HepG2 (cell line): ENCODE measurements around the gene RAB43. TPM values are rescaled to one million over a fixed set of nuclear protein-coding genes. Genes with fewer than 3 reads are reported as not detected.

Experiments used
- ATAC-seq: fragments of 200-7000 bp; cut with Tn5 transposase; 3 replicates; pipeline ENCODE4 v1.9.1; 2020; ENCODE audit warnings: mild to moderate bottlenecking, moderate library complexity
- BruUV-seq: library from RNA; stranded (reverse); fragments of 400-500 nt; replicated peaks from 2 replicates; lab custom pipeline; 2021; lab: Mats Ljungman, UMichigan
- CTCF ChIA-PET: fragments of 300-600 bp; formaldehyde crosslinking; extraction: SDS; loops from one replicate; lab custom pipeline; 2021; ENCODE audit warnings: low total read pairs, inconsistent platforms, low intra/inter-chr PET ratio; lab: Yijun Ruan, JAX
- POLR2A ChIA-PET: fragments of 350-600 bp; sonication (Branson Sonifier 250); formaldehyde crosslinking; loops from one replicate; lab custom pipeline; 2020; ENCODE audit warnings: antibody characterized with exemption, inconsistent platforms; lab: Yijun Ruan, JAX
- DNase-seq: peaks from one replicate; pipeline ENCODE4 v3.0.0-alpha.2; 2015; ENCODE audit warnings: low spot score
- FAIRE-seq: peaks from 3 replicates; lab custom pipeline; 2011; peaks lifted over from hg19 to GRCh38; lab: Jason Lieb, UNC
- H2AFZ ChIP-seq: one replicate; pipeline ENCODE4 v1.6.1; 2011; ENCODE audit warnings: low read length, inconsistent platforms
- H3K27ac ChIP-seq: fragments of 300-600 bp; 3 replicates; pipeline ENCODE4 v1.8.0; 2011; ENCODE audit warnings: mixed run types, mild to moderate bottlenecking, mixed read lengths, low read length, inconsistent platforms; ENCODE audit not compliant: insufficient read depth; ENCODE audit errors: extremely low read length
- H3K27me3 ChIP-seq, 2 experiments: fragments of 200-600 bp in 1 of 2; 2 replicates in 1 of 2; 3 replicates in 1 of 2; pipeline versions ENCODE4 v1.6.0 to v1.8.0; 2011; ENCODE audit warnings: low read length in 2 of 2, mild to moderate bottlenecking in 2 of 2, moderate library complexity in 2 of 2, inconsistent platforms in 1 of 2; ENCODE audit not compliant: insufficient read depth in 2 of 2, control insufficient read depth in 1 of 2
- H3K36me3 ChIP-seq, 2 experiments: fragments of 200-600 bp in 1 of 2; replicated peaks in 1 of 2; 2 replicates in 1 of 2; 3 replicates in 1 of 2; pipeline versions ENCODE4 v1.5.1 to v1.8.0; 2011; ENCODE audit warnings: low read length in 2 of 2, inconsistent platforms in 1 of 2; ENCODE audit not compliant: insufficient read depth in 2 of 2, control insufficient read depth in 1 of 2
- H3K4me1 ChIP-seq: 2 replicates; pipeline ENCODE4 v1.5.1; 2012; ENCODE audit warnings: low read length, inconsistent platforms; ENCODE audit not compliant: insufficient read depth
- H3K4me2 ChIP-seq: 2 replicates; pipeline ENCODE4 v1.6.0; 2011; ENCODE audit warnings: low read depth, low read length, inconsistent platforms
- H3K4me3 ChIP-seq, 3 experiments: fragments of 200-600 bp in 1 of 3; sonication (generic), shearing (Covaris generic) in 1 of 3; replicated peaks in 1 of 3; 2 replicates each; pipeline ENCODE4 v1.5.1; 2011 to 2016; ENCODE audit warnings: low read length in 3 of 3, inconsistent platforms in 2 of 3, low read depth in 2 of 3, mild to moderate bottlenecking in 2 of 3, control low read depth in 1 of 3, mixed read lengths in 1 of 3; ENCODE audit not compliant: insufficient read depth in 1 of 3
- H3K79me2 ChIP-seq: one replicate; pipeline ENCODE4 v1.6.1; 2011; ENCODE audit warnings: low read length, inconsistent platforms; ENCODE audit not compliant: insufficient read depth
- H3K9ac ChIP-seq: 2 replicates; pipeline ENCODE4 v1.6.0; 2011; ENCODE audit warnings: mild to moderate bottlenecking, low read depth, low read length, inconsistent platforms; ENCODE audit not compliant: insufficient read depth
- H3K9me3 ChIP-seq: 2 replicates; pipeline ENCODE4 v1.5.1; 2012; ENCODE audit warnings: mild to moderate bottlenecking, low read length
- H4K20me1 ChIP-seq: 2 replicates; pipeline ENCODE4 v1.6.0; 2011; ENCODE audit warnings: inconsistent platforms, mild to moderate bottlenecking, low read length, moderate library complexity; ENCODE audit not compliant: insufficient read depth
- DBP ChIP-seq: sonication (generic); formaldehyde crosslinking; IDR thresholded peaks from 2 replicates; pipeline ENCODE4 v1.4.0; 2020; ENCODE audit warnings: missing genetic modification reagents; ENCODE audit errors: not compliant biosample characterization
- DRAP1 ChIP-seq: IDR thresholded peaks from 2 replicates; pipeline ENCODE4 v1.6.1; 2016; ENCODE audit warnings: missing genetic modification reagents, missing compliant biosample characterization
- HNF4A ChIP-seq: sonication (generic); formaldehyde crosslinking; IDR thresholded peaks from 2 replicates; pipeline ENCODE4 v1.4.0; 2020; ENCODE audit warnings: missing genetic modification reagents
- MAF1 ChIP-seq: sonication (generic); formaldehyde crosslinking; IDR thresholded peaks from 2 replicates; pipeline ENCODE4 v1.5.0; 2020; ENCODE audit warnings: missing genetic modification reagents, borderline replicate concordance
- PHF5A ChIP-seq: IDR thresholded peaks from one replicate; pipeline ENCODE4 v1.6.1; 2018; ENCODE audit warnings: low read depth, missing genetic modification reagents; ENCODE audit not compliant: unreplicated experiment
- SAP130 ChIP-seq: IDR thresholded peaks from 2 replicates; pipeline ENCODE4 v1.6.1; 2016; ENCODE audit warnings: low read depth
- SSRP1 ChIP-seq: IDR thresholded peaks from 2 replicates; pipeline ENCODE4 v1.6.1; 2016; ENCODE audit warnings: control low read depth
- TP53 ChIP-seq: sonication (generic); formaldehyde crosslinking; conservative IDR thresholded peaks from 2 replicates; pipeline ENCODE4 v1.4.0; 2020; ENCODE audit warnings: missing genetic modification reagents
- ZNF143 ChIP-seq: sonication (generic); formaldehyde crosslinking; IDR thresholded peaks from 2 replicates; pipeline ENCODE4 v1.4.0; 2020; ENCODE audit warnings: missing genetic modification reagents
- ZNF263 ChIP-seq: sonication (generic); formaldehyde crosslinking; IDR thresholded peaks from 2 replicates; pipeline ENCODE4 v1.4.0; 2020; ENCODE audit warnings: missing genetic modification reagents
- ZNF280B ChIP-seq: sonication (generic); formaldehyde crosslinking; IDR thresholded peaks from 2 replicates; pipeline ENCODE4 v1.5.0; 2020; ENCODE audit warnings: missing genetic modification reagents, mild to moderate bottlenecking, borderline replicate concordance
- ZNF703 ChIP-seq: sonication (generic); formaldehyde crosslinking; IDR thresholded peaks from 2 replicates; pipeline ENCODE4 v1.5.1; 2020; ENCODE audit warnings: missing genetic modification reagents, mild to moderate bottlenecking, moderate library complexity, borderline replicate concordance
- WGBS: methylation state at CpG from one replicate; pipeline ENCODE4 v1.1.6; 2017; ENCODE audit warnings: low lambda C conversion rate; 5-methylcytosine and 5-hydroxymethylcytosine counted together
- in situ Hi-C: cut with HindIII; loops from 2 replicates; pipeline ENCODE4 v1.10.0; 2017; ENCODE audit warnings: low pct_unique_long_range_greater_than_20kb; ENCODE audit not compliant: extremely low pct_ligation_motif_present
- intact Hi-C: fragments of 100-400 bp; cut with micrococcal nuclease; formaldehyde crosslinking; loops from one replicate; pipeline ENCODE4 v1.10.0; 2022; ENCODE audit not compliant: unreplicated experiment
- polyA plus RNA-seq, 8 experiments: library from polyadenylated mRNA; depleted of rRNA in 3 of 8; stranded (reverse) in 7 of 8; unstranded in 1 of 8; fragments of >200 nt; fragmentation: Illumina TruSeq in 4 of 8; extraction: Trizol in 4 of 8; gene quantifications; 2 replicates each; pipeline versions ENCODE4 v1.2.1 to v1.2.3, GENCODE V29; 2011 to 2016; ENCODE audit warnings: low read depth in 4 of 8, missing spikeins in 1 of 8, mixed read lengths in 1 of 8; ENCODE audit not compliant: insufficient read depth in 1 of 8
- total RNA-seq, 5 experiments: library from RNA; depleted of rRNA; stranded (reverse); fragments of >200 nt; fragmentation: Illumina TruSeq; extraction: Trizol; gene quantifications; 2 replicates each; pipeline ENCODE4 v1.2.3, GENCODE V29; 2016; ENCODE audit warnings: low read depth in 1 of 5

RAB43 gene
- total and polyA plus RNA-seq, 2 of the 13 experiments (the other 11 are each of a cell fraction or from before 2014, with no cell fraction given) = 11.8 to 18.4 TPM

GRCh38 chr3:129061888-129062834, 59.4 kb downstream of the RAB43 start:
- no peak for FAIRE-seq
- no peaks in the 10 kb centered on the region for H4K20me1 ChIP-seq
- no TSS peak for BruUV-seq
- ChIA-PET POLR2A (no interaction called here), CTCF (no interaction called here)
- no peak overlapping the region for H2AFZ ChIP-seq
- intact Hi-C loops (no loop called here), in situ Hi-C loops (no loop called here)
- H3K36me3 ChIP-seq = no peaks in the 10 kb centered on the region
- H3K4me1 ChIP-seq = 0 out of 2 replicates have a peak, but pooled peaks cover 7% of the 10 kb centered on the region
- no peak overlapping the region for H3K9ac ChIP-seq
- no peak for TF ChIP-seq ZNF143
- TF ChIP-seq HNF4A (CRISPR knock-in tag) = no peak
- 2% methylated on average over 5 of the region's 32 CpGs for WGBS
- no peaks in the 10 kb centered on the region for H3K9me3 ChIP-seq
- ATAC-seq = peak; percentile 46
- H3K4me2 ChIP-seq = no peak overlapping the region
- no peak for DNase-seq
- no peak overlapping the region for H3K27ac ChIP-seq
- no peaks in the 10 kb centered on the region for H3K79me2 ChIP-seq
- no peak overlapping the region for H3K4me3 ChIP-seq
- peaks cover 1 to 40% of the 10 kb centered on the region in 2 experiments; a peak in 3 of 5 replicates for H3K27me3 ChIP-seq

- in situ Hi-C loops = no loop called here
- CTCF ChIA-PET = no interaction called here
- TF ChIP-seq DBP (CRISPR knock-in tag) = no peak
- TF ChIP-seq SSRP1 (CRISPR knock-in tag) = no peak
- TF ChIP-seq TP53 (CRISPR knock-in tag) = no peak
- no peak for TF ChIP-seq ZNF703 (CRISPR knock-in tag)
- TF ChIP-seq ZNF280B (CRISPR knock-in tag) = no peak
- no peak for TF ChIP-seq PHF5A (CRISPR knock-in tag)
- no peak for TF ChIP-seq SAP130 (CRISPR knock-in tag)
- no peak for TF ChIP-seq ZNF263 (CRISPR knock-in tag)
- TF ChIP-seq DRAP1 = no peak
- TF ChIP-seq MAF1 (CRISPR knock-in tag) = no peak
Observed at GRCh38 chr3:129061023-129061887, 60.3 kb downstream of the RAB43 start.

More at GRCh38 chr3:129061023-129061887, 60.3 kb downstream of the RAB43 start:
- Histone ChIP-seq H4K20me1 (no peaks in the 10 kb centered on the region), H3K79me2 (no peaks in the 10 kb centered on the region), H3K9me3 (no peaks in the 10 kb centered on the region), H3K9ac (no peak overlapping the region), H3K4me3 (no peak overlapping the region), H3K36me3 (no peaks in the 10 kb centered on the region), H3K27me3 (peaks cover 1 to 41% of the 10 kb centered on the region in 2 experiments; a peak in 3 of 5 replicates), H2AFZ (no peak overlapping the region), H3K27ac (no peak overlapping the region), H3K4me1 (peaks cover 12% of the 10 kb centered on the region), H3K4me2 (no peak overlapping the region)
- WGBS = 64% methylated on average over 13 of the region's 19 CpGs
- POLR2A ChIA-PET = no interaction called here
- BruUV-seq = no TSS peak
- ATAC-seq (no peak; the same call in 1 of the 3 replicates), FAIRE-seq (no peak), DNase-seq (no peak)
- intact Hi-C loops = no loop called here
